Measurements from ENCODE around the gene SUMF1. TPM values are rescaled to one million over a fixed set of nuclear protein-coding genes. Genes with fewer than 3 reads are reported as not detected.

Gene SUMF1
- total RNA-seq, 4 donors from 2014 or later: 39.6 to 51.3 (median 47.0) TPM

DNA sequence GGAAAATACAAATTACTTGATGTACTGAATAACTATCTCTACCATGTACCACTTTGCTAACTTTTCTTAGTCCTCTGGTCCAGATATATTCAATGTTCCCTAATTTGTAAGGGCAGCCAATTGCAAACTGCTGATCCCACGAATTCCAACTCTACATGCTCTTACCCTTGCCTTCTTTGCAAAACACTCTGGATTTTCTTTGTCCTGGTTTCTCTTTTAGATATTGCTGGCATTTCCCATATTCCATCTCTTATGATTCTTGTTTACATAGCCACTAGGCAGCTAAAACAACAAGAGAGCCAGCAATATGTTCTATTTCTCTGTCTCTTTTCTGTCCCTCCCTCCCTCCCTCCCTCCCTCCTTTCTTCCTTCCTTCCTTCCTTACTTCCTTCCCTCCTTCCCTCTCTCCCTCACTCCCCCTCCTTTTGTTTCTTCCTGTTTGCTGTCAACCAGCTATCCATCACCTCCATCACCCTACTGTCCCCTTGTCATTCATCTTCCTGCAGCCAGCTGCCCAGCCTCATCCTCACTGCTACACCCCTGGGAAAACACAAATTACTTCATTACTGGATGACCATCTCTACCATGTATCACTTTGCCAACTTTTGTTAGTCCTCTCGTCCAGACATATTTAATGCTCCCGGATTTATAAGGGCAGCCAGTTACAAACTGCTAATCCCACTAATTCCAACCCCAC lies 130.1 kb downstream of the SUMF1 start:
- Histone ChIP-seq H3K36me3 (no peaks in the 10 kb centered on the region), H3K4me1 (peaks cover 0 to 28% (median 6%) of the 10 kb centered on the region in 3 donors), H3K27ac (no peak overlapping the region), H3K27me3 (no peaks in the 10 kb centered on the region), H3K4me3 (no peak overlapping the region), H3K9me3 (no peaks in the 10 kb centered on the region)
- WGBS, 2 donors (ENCODE audit: low coverage in 1 of 2): 55 to 67% methylated on average over 3 of the region's 3 CpGs
- ATAC-seq: no peak
- TF ChIP-seq POLR2AphosphoS5 (IDR thresholded peaks at IDR 0.05) (no peak), EP300 (IDR thresholded peaks at IDR 0.05) (no peak), POLR2A (IDR thresholded peaks at IDR 0.05) (no peak)

DNA sequence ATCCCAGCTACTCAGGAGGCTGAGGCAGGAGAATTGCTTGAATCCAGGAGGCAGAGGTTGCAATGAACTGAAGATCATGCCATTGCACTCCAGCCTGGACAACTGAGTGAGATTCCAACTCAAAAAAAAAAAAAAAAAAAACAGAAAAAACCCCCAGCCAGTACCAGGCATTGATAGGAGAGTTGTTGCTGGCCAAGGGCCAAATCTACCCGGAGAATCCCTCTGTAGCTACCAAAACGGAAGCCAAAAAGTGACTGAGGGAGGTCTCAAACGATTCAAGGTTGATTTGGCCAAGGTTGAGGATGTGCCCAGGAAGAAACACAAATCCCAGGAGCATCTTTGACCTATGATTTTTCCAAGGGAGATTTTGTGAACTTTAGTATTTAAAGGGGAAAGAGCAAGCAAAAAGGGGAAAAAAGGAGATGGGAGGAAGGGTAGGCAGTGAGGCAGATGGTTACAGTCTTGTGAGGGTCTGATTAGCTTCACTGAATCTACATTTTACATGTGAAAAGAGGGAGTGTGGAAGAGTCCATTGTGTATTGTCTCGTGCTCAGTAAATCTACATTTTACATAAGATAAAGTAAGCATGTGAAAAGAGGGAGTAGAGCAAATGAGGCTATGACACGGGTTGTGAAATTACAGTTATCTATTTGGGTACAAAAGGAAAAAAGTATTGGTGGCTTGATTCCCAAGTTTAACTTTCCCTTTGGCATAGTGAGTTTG lies 131.1 kb downstream of the SUMF1 start:
- Histone ChIP-seq H3K4me3 (no peak overlapping the region), H3K36me3 (no peaks in the 10 kb centered on the region), H3K9me3 (no peaks in the 10 kb centered on the region), H3K4me1 (peaks cover 0 to 18% (median 6%) of the 10 kb centered on the region in 3 donors), H3K27me3 (no peaks in the 10 kb centered on the region), H3K27ac (no peak overlapping the region)
- ATAC-seq: no peak
- WGBS, 2 donors (ENCODE audit: low coverage in 1 of 2): 59 to 61% methylated on average over 4 of the region's 5 CpGs
- TF ChIP-seq POLR2A (IDR thresholded peaks at IDR 0.05) (no peak), POLR2AphosphoS5 (IDR thresholded peaks at IDR 0.05) (no peak), EP300 (IDR thresholded peaks at IDR 0.05) (no peak)
- TF ChIP-seq, protein P1, sequence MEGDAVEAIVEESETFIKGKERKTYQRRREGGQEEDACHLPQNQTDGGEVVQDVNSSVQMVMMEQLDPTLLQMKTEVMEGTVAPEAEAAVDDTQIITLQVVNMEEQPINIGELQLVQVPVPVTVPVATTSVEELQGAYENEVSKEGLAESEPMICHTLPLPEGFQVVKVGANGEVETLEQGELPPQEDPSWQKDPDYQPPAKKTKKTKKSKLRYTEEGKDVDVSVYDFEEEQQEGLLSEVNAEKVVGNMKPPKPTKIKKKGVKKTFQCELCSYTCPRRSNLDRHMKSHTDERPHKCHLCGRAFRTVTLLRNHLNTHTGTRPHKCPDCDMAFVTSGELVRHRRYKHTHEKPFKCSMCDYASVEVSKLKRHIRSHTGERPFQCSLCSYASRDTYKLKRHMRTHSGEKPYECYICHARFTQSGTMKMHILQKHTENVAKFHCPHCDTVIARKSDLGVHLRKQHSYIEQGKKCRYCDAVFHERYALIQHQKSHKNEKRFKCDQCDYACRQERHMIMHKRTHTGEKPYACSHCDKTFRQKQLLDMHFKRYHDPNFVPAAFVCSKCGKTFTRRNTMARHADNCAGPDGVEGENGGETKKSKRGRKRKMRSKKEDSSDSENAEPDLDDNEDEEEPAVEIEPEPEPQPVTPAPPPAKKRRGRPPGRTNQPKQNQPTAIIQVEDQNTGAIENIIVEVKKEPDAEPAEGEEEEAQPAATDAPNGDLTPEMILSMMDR (IDR thresholded peaks at IDR 0.05): no peak

DNA sequence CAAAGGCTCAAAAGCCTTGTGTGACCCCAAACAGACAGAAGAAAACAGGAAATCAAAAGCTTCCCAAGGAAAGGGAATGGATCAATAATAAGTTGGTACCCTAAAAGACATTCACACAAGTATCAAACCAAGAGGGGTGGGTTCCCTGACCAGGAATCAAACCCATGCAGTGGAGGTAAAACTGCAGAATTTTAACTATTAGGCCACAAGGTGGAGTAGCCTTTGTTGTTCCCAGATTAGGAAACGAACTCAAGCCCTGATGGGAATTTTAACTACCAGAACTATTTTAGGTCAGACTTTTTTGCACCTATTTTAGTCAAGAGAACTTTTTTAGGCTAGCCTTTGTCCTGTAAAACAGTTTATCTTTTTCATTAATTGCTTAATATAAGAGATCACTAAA lies 132.5 kb downstream of the SUMF1 start:
- ATAC-seq: no peak
- H3K27me3 ChIP-seq: no peaks in the 10 kb centered on the region

DNA sequence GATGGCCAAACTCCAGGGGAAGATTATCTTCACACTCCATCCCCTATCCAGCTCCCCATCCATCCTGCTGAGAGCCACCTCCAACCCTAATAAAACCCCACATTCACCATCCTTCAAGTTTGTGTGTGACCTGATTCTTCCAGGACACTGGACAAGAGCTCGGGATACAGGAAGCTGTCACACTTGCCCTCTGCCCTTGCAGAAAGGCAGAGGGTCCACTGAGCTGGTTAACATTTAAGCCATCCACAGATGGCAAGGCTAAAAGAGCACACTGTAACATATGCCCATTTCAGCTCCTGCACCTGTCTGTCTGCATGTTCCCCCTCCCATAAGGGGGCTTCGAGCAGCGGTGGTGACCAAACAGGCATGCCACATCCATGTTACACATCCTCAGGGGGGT lies 134.1 kb downstream of the SUMF1 start:
- no peak for ATAC-seq
- WGBS, 2 donors (ENCODE audit: low coverage in 1 of 2): 94 to 100% methylated on average over 2 to 3 of the region's 3 CpGs
- Histone ChIP-seq H3K4me3 (no peak overlapping the region), H3K9me3 (no peaks in the 10 kb centered on the region), H3K36me3 (no peaks in the 10 kb centered on the region), H3K27me3 (no peaks in the 10 kb centered on the region), H3K4me1 (no peaks in the 10 kb centered on the region), H3K27ac (no peak overlapping the region)
- TF ChIP-seq EP300 (IDR thresholded peaks at IDR 0.05) (no peak), POLR2A (IDR thresholded peaks at IDR 0.05) (no peak), POLR2AphosphoS5 (IDR thresholded peaks at IDR 0.05) (no peak)
- TF ChIP-seq, protein P1 (IDR thresholded peaks at IDR 0.05): no peak

More for the DNA sequence above, 132.5 kb downstream of the SUMF1 start:
- peaks cover 0 to 3% (median 0%) of the 10 kb centered on the region in 3 donors for H3K4me1 ChIP-seq
- H3K27ac ChIP-seq: no peak overlapping the region
- no peaks in the 10 kb centered on the region for H3K36me3 ChIP-seq
- TF ChIP-seq POLR2A (IDR thresholded peaks at IDR 0.05) (no peak), POLR2AphosphoS5 (IDR thresholded peaks at IDR 0.05) (no peak), EP300 (IDR thresholded peaks at IDR 0.05) (no peak)
- TF ChIP-seq, protein P1 (IDR thresholded peaks at IDR 0.05): no peak
- H3K9me3 ChIP-seq: no peaks in the 10 kb centered on the region
- WGBS, 2 donors (ENCODE audit: low coverage in 1 of 2): 19 to 33% methylated on average over 1 of the region's 1 CpG
- no peak overlapping the region for H3K4me3 ChIP-seq

DNA sequence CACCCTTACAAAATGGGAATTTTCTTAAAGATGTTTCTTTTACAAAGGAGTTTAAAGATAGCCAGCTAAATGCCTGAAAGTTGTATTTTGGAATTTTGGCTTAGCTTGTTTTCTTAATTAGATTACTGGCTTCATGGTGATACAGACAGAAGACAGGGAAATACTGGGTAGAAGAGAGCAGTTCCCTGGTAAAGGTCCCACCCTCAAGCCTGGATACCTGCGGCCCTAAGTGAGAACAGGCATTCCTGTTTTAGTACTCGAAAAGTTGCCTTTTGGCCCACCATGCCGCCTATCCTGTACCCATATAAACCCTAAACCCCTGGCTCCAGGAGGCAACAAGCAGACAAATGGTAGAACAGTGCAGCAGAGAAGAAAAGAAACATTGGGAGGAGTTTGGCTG lies 134.5 kb downstream of the SUMF1 start:
- no peaks in the 10 kb centered on the region for H3K36me3 ChIP-seq
- H3K27ac ChIP-seq: no peak overlapping the region
- H3K4me3 ChIP-seq: no peak overlapping the region
- H3K27me3 ChIP-seq: no peaks in the 10 kb centered on the region
- ATAC-seq: no peak
- 91 to 92% methylated on average over 2 to 3 of the region's 3 CpGs for WGBS, 2 donors (ENCODE audit: low coverage in 1 of 2)
- TF ChIP-seq EP300 (IDR thresholded peaks at IDR 0.05) (no peak), POLR2AphosphoS5 (IDR thresholded peaks at IDR 0.05) (no peak), POLR2A (IDR thresholded peaks at IDR 0.05) (no peak)
- TF ChIP-seq, protein P1 (IDR thresholded peaks at IDR 0.05): no peak
- no peaks in the 10 kb centered on the region for H3K4me1 ChIP-seq
- H3K9me3 ChIP-seq: no peaks in the 10 kb centered on the region
